8988T (cell line): ENCODE results near the gene TTLL9.

Experiments
- DNase-seq: peaks from one replicate; pipeline ENCODE4 v3.0.0; 2011

The TTLL9 gene

DNA sequence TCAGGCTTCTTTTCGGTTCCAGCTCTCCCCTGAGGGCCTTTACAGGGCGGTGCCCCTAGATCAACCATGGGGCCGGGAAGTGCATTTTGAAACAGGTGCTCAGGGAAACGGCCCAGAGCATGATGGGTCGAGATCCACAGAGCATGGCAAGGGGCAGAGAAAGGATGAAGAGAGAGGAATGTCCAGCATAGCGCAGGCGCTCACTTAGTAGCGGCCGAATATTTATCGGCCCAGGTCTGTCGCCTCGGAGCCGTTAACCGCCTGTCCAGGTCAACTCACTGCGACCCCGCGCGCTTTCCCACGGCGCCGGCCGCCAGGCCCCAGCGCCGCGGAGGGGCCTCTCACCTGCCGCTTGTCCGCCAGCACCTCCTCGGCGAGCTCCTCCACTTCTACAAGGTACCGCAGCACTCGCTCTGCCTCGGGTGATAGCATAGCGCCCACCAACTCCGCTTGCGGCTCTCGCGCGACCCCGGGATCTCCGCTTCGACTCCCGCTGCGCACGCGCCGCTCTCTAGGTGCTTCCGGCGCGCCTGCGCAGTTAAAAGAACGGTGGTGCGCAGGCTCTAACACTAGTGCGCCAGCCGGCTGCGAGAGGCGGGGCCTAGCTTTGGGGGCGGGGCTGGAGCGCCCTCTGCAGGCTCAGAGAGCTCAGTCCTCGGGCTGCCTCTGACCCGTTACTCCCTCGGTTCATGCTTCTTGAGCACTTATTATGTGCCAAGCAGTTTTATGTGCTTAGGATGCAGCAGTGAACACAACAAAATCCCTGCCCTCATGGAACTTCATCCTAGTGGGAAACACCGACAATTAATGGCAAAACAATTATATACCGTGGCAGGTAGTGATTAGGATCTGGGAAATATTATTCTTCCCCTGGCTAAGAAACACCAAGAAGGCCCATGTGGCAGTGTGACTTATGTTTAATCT lies 81.4 kb downstream of the TTLL9 start, which contains the start of gene PDRG1:
Gene PDRG1, minus strand, starts transcription at position 517 of the 924 bp plus-strand sequence. Its CDS starts 85 bp downstream, at position 432.
- peak; percentile 70 for DNase-seq

DNA sequence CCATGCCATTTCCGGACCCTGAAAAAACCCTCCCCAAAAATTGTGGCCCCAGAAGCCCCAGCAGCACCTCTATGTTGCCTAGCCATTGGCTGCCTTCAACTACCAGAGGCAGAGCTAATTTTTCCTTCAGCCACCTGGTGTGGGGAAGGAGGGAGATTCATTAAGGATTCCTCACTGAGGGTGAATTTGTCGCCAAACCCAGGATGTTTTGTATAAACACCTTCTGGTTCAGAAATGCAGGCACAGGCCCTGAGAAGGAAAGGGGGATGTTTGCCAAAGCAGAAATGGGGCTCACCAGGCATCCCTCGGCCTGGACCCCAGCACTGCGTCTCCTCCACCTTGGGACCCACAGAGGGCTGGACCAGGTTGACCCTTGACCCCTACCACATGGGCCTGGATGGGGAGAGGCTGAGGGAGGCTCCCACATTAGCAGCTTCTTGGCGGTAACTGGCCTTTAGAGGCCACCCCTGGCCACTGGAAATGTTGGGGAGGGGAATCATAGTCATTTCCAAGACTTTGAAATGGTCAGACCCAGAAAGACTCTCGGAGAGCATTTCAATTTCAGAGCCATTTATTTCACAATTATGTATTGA lies 83.2 kb downstream of the TTLL9 start:
- DNase-seq, result no peak

DNA sequence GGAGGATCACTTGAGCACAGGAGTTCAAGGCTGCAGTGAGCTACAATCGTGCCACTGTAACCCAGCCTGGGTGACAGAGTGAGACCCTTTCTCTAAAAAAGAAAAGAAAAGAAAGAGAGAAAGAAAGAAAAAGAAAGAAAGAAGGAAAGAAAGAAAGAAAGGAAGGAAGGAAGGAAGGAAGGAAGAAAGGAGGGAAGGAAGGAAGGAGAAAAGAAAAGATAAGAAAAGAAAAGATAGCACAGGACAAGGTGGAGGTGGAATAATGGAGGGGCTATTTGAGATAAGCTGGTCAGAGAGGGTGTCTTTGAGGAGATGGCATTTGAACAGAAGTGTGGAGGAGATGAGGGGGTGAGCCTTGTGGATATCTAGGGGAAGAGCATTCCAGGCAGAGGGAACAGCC lies 84.1 kb downstream of the TTLL9 start:
- DNase-seq, result no peak

DNA sequence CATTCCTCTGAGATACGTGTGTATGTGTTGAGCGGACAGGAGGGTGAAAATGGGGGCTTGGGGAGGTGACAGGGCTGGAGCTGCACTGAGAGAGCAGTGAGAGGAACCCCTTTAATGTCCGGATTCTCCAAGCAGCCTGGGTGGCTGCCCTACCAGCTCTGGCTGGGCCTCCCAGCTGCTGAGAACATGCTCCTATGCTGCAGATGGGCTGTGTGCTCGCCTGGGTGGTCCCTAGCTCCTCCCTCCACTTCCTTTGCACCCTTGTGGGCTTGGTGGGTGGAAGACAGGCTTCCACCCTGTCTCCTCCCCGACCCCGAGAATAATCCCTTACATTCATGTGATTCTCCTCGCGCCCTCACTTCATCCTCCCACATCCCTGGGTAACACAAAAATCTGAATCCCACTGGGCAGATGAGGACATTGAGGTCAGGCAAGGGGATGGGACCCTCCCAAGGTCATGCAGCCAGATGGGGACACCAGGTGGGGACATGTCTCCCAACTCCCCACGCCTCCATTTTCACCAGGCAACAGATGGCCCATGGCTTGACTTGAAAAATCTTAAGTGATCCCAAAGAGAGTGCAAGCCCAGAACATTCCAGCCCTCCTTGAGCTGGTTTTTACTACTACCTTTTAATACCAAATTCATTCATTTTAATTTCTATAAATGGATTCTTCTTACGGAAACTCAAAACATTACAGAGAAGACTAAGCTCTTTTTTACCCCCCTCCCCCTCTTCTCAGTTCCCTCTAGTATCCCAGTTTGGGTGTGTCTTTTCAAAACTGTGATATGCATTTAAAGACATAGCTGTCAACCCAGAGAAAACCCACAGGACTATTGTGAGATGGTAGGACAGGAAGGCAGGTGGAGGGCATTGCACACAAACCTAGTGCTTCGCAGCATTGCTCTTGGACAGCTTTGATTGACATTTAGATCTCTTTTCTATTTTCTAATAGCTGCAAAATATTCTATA lies 86.4 kb downstream of the TTLL9 start:
- DNase-seq, result no peak

DNA sequence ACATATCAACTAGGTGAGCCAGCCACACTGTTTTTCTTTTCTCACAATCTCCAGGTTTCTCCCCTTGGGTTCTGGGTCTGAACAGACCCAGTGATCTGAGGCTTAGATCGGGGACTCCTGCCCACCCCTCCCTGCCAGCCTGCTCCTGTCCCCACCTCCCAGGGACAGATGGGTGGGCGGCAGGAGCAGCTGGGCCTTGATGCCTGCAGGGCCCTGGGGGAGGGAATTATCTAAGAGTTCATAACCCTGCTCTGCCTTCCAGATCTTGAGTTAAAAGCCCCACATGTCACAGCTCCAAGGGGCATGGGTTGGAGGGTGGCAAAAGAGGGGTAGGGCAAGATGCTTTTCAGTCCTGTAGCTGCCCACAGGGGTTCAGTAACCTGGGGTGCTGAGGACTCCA lies 92.3 kb downstream of the TTLL9 start:
- no peak for DNase-seq

DNA sequence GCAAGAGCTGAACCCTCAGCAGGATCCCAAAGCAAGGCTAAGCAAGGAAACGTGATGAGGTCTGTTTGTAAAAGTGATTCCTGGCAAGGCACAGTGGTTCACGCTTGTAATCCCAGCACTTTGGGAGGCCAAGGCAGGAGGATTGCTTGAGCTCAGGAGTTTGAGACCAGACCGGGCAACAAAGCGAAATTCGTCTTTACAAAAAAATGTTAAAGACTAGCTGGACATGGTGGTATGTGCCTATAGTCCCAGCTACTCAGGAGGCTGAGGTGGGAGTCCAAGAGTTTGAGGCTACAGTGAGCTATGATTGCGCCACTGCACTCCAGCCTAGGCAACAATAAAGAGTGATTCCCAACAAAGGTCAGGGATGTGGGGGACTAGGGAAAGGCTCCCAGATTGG lies 93.5 kb downstream of the TTLL9 start:
- DNase-seq, result no peak

DNA sequence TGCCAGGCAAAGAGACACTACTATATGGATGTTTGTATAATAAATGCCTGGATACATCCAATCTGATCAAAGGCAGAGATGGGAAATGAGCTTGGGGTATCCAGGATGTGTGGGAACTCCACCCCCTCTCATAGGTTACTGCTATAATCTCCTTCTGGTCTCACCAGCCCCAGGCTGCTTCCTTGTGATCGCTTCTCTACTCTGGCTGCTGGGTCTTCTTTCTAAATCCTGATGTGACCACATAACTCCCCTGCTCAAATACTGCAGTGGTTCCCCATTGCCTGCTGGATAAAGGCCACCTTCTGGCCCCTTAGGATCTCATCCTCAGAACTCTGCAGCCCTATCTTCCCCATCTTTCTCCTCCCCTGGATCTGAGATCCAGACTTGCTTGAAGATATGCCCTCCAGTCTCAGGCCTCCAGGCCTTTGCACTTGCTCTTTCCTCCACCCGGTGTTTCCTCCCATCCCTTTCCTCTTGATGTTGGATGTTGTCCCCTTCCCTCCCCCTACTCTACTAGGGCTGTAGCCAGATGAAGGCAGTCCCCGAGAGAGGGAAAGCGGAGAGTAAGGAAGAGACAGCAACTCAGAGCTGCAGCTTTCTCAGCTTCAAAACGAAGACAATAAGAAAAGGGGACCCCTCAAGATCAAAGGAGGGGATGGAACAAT lies 96.7 kb downstream of the TTLL9 start:
- no peak for DNase-seq

DNA sequence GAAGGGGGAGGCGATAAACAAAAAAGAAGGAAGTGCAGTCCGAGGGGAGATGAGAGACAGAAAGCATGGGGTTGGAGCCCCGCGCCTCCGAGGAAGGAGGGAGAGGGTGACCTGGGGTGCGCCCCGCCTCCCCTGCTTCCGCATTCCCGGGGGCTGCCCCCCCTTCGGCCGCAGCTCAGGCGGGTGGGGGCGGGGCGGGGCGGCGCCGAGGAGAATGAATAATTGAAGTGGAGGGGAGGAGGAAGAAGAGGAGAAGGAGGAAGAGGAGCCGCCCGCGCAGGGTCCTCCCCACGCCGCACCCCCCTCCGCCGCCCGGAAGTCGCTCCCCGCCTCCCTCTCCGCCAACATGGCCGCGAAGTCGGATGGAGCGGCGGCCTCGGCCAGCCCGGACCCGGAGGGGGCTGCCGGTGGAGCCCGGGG lies 97.4 kb downstream of the TTLL9 start, which contains the start of gene XKR7:
Gene XKR7, plus strand, starts transcription at position 322 of the 420 bp plus-strand sequence. Its CDS starts 25 bp downstream, at position 347.
- no peak for DNase-seq

DNA sequence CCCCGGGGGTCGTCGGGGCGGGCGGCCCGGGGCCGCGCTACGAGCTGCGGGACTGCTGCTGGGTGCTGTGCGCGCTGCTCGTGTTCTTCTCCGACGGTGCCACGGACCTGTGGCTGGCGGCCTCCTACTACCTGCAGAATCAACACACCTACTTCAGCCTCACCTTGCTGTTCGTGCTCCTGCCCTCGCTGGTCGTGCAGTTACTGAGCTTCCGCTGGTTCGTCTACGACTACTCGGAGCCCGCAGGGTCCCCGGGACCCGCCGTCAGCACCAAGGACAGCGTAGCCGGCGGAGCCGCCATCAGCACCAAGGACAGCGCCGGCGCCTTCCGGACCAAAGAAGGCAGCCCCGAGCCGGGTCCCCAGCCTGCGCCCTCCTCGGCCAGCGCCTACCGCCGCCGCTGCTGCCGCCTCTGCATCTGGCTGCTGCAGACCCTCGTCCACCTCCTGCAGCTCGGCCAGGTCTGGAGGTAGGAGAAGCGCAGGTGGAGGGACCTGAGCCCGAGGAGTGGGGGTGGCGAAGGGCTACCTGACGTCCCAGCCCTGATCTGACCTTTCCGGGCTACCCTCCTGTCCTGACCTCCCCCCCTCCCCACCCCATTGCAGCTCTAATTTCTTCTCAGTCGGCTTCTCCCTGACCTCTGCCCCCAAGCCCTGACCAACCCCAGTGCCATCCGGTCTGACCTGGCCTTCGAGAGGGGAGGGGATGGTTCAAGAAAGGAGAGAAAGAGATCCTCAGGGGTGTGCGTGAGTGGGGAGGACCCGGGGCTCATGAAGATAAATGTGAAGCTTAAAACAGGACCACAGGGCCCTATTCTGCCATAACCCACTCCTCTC lies 98.1 kb downstream of the TTLL9 start:
- DNase-seq, result peak; percentile 99

DNA sequence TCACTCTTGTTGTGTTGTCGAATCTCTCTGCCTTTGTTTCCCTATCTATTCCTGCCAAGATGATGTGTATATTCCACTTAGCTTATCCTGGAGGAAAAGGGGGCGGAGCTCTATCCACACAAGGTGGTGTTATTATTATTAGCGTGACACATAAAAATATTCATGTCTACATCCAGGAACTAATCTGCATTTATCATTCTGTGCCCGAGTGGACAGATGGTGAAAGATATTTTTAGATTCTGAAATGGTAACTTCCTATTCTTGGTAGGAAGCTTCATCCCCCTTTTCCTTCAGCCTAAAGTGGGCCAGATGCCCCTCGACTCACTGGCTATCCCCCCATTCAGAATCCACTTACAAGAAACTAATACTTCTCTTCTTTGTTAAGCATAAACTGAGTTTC lies 99.6 kb downstream of the TTLL9 start:
- DNase-seq, result no peak

DNA sequence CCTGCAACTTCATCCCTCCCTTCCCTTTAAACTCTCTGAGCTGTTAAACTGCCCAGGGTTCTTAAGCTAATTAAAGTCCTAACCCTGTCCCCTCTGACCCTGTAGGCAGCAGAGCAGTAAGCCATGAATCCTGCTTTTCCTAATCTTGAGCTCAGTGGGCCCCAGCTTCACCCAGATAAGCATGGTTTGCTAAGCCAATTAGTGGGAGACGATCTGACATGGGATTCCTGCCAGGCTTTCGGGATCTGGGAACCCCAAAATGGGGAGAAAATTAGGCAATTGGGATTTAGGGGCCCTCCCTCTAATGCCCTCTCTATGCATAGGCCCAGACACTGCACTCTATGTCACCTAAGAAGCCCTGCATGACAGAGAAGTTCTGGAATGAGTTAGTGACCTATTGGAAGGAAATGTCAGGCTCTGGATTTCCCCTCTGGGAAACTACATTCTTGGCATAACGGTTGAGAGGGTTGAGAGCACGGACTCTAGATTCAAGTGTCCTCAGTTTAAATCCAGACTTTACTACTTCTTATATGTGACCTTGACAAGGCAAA lies 102.1 kb downstream of the TTLL9 start:
- no peak for DNase-seq

DNA sequence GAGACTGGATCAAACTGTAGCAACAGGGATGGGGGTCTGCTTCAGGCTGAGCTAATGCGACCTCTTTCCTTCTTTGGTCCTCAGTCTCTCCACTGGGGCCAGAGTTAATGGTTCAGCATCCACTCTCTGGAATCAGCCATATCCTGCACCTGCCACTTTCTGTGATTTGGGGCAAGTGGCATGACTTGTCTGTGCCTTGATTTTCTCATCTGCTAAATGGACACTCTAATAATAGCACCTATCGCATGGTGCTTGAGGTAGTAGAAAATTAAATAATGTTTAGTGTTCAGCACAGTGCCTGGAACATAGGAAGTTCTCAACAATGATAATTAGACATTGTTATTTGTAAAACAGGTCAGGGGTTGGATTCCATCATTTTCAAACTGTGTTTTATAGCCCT lies 103.9 kb downstream of the TTLL9 start:
- DNase-seq, result no peak

DNA sequence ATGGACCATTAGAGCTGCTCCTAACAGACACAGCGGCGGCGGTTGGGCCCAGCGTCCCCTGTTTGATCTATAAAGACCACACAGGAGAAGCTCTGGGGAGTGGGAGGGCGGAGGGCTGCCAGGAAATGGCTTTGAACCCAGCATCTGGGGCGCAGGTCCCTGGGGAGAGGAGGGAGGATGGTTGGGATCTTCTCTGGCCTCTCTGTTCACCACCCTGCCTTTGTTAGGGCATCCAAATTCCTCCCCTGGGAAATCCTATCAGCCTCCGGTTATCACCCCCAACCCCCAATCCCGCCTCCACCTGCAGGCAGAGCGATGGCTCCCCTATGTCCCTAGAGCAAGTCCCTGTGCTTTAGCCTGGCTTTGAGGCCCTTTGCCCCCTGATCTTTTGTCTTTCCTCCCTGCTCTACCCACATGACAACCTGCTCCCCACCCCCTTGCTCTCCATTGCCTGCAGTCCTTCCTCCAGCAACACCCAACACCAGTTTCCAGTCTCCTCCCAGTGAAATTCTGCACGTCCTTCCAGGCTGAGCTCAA lies 104.6 kb downstream of the TTLL9 start:
- no peak for DNase-seq

DNA sequence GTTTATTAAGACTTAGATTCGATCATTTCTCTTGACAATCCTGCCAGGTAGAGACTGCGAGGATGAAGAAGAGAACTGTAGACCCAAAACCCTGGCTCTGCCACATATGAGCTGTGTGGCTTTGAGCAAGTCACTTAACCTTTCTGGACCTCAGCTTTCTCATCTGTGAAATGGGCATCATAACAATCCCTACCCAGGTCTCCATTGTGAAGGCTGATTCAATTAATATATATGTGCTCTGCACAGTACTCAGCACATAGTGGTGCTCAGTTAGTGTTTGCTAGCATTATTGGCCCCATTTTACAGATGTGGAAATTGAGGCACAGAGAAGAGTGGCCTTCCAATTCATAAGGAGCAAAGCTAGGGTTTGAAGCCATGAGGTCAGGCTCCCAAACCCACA lies 105.4 kb downstream of the TTLL9 start:
- no peak for DNase-seq

DNA sequence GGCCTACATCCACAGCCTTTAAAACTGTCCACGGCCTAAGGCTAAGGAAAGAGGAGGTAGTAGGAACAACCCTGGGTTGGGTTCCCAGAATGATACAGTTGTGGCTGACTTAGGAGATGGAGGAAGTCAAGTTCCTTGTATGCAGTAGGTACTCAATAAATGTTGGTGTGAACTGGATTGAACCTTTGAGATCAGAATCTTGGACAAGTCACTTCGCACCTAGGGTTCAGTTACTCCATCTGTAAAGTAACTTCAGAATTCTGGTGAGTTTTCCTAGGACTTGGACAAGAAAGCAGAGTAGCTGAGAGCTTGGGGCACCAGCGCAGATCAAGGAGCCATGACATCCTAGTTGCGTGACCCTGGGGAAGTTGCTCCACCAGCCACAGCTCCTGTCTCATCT lies 106.6 kb downstream of the TTLL9 start:
- no peak for DNase-seq

DNA sequence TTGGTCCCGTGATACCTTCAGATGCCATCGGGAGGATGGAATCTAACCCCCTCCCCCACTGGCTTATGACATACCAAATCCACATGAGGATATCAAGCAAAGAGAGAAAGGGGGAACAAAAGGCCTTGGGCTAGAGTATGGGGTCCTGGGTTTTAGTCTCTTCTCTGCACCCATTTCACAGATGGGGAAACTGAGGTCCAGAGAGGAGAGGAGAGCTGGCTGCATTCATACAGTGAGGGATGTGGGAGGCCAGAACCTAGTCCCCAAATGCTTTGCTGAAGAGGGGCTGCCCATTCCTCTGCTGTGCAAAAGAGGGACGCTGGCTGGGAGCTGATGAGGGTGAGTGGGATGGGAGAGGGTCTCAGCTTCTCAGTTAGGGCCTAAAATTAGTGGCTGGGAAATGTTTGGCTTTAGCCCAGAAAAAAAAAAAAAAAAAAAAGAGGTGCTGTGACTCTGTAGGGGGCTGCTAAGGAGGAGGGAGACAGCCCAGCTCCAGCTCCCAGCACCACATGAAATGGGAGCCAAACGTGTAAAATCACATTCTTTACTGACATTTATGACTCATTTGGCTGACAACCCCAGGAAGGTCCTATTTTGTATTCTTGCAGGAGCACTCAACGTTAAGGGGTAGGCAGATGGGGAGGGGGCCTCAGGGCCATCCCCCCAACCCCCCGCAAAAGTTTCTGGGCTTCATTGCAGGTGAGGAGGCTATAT lies 109.4 kb downstream of the TTLL9 start:
- DNase-seq, result no peak

DNA sequence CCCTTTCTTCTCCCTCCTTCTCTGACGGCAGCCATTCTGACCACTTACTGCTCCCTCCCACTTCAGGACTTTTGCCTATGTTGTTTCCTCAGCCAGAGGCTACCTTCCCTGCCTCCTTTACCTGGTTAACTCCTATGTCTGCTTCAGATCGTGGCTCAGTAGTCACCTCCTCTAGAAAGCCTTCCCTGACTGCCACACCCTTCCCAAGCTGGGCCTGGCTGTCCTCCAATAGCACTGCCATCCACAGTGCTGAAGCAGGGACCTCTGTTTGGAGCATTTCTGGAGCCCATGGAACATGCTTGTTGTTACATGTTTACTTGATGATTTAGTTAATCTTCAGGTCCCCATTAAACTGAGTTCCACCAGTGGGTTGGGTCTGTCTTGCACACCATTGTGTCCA lies 111.3 kb downstream of the TTLL9 start:
- DNase-seq, result no peak

DNA sequence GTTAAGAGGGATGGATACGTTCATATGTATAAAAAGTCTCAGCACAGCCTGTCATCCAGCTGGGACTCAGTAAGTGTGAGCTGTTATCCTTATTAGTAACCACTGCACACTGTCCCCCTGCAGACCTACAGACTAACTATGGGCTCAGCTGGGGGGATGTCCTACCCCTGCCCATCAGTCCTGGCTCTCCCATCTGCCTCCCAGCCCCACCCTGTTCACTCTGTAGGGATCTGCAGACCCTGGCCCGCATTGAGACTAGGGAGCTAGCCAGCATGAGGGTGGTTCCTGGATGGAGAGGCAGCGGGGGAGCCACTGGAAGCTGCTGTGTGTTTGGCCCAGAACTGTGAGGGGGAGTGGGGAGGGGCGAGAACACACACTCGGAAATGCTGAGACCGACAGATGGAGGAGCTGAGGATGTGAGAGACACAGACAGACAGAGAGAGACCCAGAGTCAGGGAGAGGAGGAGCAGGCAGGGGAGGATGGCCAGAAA lies 114.6 kb downstream of the TTLL9 start:
- DNase-seq, result no peak

DNA sequence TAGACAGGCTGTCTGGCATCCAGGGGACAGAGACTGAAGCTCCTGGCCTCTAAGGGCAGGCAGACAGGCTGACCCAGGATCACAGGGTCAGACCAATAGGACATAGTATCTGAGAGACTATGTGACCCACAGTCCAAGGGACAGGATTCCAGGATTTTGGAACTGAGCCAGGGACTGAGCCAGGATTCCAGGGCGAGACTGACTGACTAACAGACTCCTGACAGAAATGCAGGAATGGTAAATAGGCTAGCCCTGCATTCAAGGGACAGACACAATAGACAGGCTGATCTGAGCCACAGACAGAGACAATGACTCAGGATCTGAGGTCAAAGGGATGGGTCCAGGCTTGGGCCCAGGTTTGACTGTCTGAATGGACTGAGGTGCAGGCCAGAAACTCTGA lies 117.3 kb downstream of the TTLL9 start:
- no peak for DNase-seq

DNA sequence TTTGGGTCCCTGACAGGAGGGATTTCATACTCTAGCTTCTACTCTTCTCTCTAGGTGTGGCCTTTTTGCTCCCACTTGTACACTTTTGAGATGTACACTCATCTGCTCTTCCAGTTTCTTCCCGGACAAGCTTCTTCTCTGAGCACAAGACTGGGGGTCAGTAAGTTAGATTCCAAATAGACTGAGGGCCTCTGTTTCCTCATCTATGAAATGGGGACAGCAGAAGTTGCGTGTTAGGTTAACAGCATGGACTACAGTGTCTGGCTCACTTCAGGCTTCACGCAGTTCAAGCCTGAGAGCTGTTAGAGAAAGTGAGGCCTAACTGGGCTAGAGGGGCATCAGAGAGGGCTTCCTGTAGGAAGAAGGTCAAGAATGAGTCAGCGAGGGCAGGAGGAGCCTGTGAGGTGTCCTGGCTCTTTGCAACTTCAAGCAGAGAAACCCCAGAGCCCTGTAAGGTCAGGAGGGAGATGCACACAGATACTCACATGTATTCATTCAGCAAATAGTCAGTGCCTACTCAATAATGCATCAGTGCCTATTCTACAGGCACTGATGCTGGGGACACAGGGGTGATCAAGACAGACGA lies 118.1 kb downstream of the TTLL9 start:
- DNase-seq, result no peak
